GM06990 (cell line): Measurements from ENCODE around the gene DLGAP3.

Source experiments
- DNase-seq: peaks from one replicate; pipeline ENCODE4 v3.0.0-alpha.2; 2011; ENCODE audit not compliant: insufficient read length; ENCODE audit errors: extremely low read depth
- H3K27me3 ChIP-seq: replicated peaks from 2 replicates; pipeline ENCODE4 v1.6.0; 2011; ENCODE audit warnings: low read length; ENCODE audit not compliant: control insufficient read depth, insufficient read depth
- H3K36me3 ChIP-seq: 2 replicates; pipeline ENCODE4 v1.5.1; 2011; ENCODE audit warnings: low read length; ENCODE audit not compliant: control insufficient read depth, insufficient read depth
- H3K4me3 ChIP-seq: replicated peaks from 2 replicates; pipeline ENCODE4 v1.5.1; 2011; ENCODE audit warnings: low read depth, mild to moderate bottlenecking, control low read depth, low read length
- CTCF ChIP-seq: IDR thresholded peaks from 2 replicates; pipeline ENCODE4 v1.5.1; 2011; ENCODE audit warnings: low read length, control low read depth, mild to moderate bottlenecking, inconsistent platforms; ENCODE audit not compliant: insufficient read depth, poor library complexity, severe bottlenecking

DLGAP3 gene

GRCh38 chr1:34847094-34847493 lies 82.4 kb downstream of the DLGAP3 start:
- no peaks in the 10 kb centered on the region for H3K27me3 ChIP-seq

GRCh38 chr1:34846265-34846664 lies 83.2 kb downstream of the DLGAP3 start:
- Histone ChIP-seq H3K4me3 (no peak overlapping the region), H3K36me3 (peaks cover 5% of the 10 kb centered on the region), H3K27me3 (no peaks in the 10 kb centered on the region)
- no peak for DNase-seq
- TF ChIP-seq CTCF: no peak

More at GRCh38 chr1:34847094-34847493, 82.4 kb downstream of the DLGAP3 start:
- no peak for TF ChIP-seq CTCF
- Histone ChIP-seq H3K4me3 (no peak overlapping the region), H3K36me3 (peaks cover 7% of the 10 kb centered on the region)
- no peak for DNase-seq

- TF ChIP-seq CTCF: no peak
- no peak overlapping the region for H3K4me3 ChIP-seq
- H3K36me3 ChIP-seq: no peaks in the 10 kb centered on the region; the same call in none of the 2 replicates
- DNase-seq: no peak
- no peaks in the 10 kb centered on the region for H3K27me3 ChIP-seq
Observed at GRCh38 chr1:34845131-34845901, 84.1 kb downstream of the DLGAP3 start.

GRCh38 chr1:34844252-34844634 lies 85.2 kb downstream of the DLGAP3 start:
- no peaks in the 10 kb centered on the region for H3K27me3 ChIP-seq
- no peak overlapping the region for H3K4me3 ChIP-seq
- DNase-seq: no peak
- TF ChIP-seq CTCF: no peak
- no peaks in the 10 kb centered on the region; the same call in none of the 2 replicates for H3K36me3 ChIP-seq

- DNase-seq: no peak
- no peak overlapping the region for H3K4me3 ChIP-seq
- no peak for TF ChIP-seq CTCF
- no peaks in the 10 kb centered on the region; the same call in none of the 2 replicates for H3K36me3 ChIP-seq
- no peaks in the 10 kb centered on the region for H3K27me3 ChIP-seq
Observed at GRCh38 chr1:34843392-34844251, 85.8 kb downstream of the DLGAP3 start.
